GM21526 (cell line): ENCODE measurements around the gene DNAJC27.

ENCODE experiments used
- ATAC-seq: cut with Tn5 transposase; IDR thresholded peaks from one replicate; pipeline ENCODE4 v1.9.1; 2021; ENCODE audit warnings: moderate library complexity; ENCODE audit not compliant: unreplicated experiment, low FRiP score

DNAJC27 gene

GRCh38 chr2:24971286-24971535 is 544 bp downstream of the DNAJC27 start:
- ATAC-seq, result peak; percentile 0

GRCh38 chr2:24970483-24971285 is 1.1 kb downstream of the DNAJC27 start:
- ATAC-seq, result no peak

GRCh38 chr2:24969784-24970183 is 2.0 kb downstream of the DNAJC27 start:
- no peak for ATAC-seq

GRCh38 chr2:24961903-24962302 is 9.9 kb downstream of the DNAJC27 start:
- no peak for ATAC-seq

- ATAC-seq, result no peak
Observed at GRCh38 chr2:24959761-24960160, 12.0 kb downstream of the DNAJC27 start.

GRCh38 chr2:24958411-24958935 is 13.3 kb downstream of the DNAJC27 start:
- ATAC-seq, result no peak

- ATAC-seq, result no peak
Observed at GRCh38 chr2:24957976-24958375, 13.8 kb downstream of the DNAJC27 start.

GRCh38 chr2:24957221-24957620 is 14.5 kb downstream of the DNAJC27 start:
- ATAC-seq, result no peak

- ATAC-seq, result no peak
Observed at GRCh38 chr2:24955921-24956320, 15.8 kb downstream of the DNAJC27 start.

- ATAC-seq, result no peak
Observed at GRCh38 chr2:24955232-24955631, 16.5 kb downstream of the DNAJC27 start.

GRCh38 chr2:24950102-24950501 is 21.7 kb downstream of the DNAJC27 start:
- ATAC-seq, result no peak

- ATAC-seq, result no peak
Observed at GRCh38 chr2:24948506-24948905, 23.2 kb downstream of the DNAJC27 start.

- ATAC-seq, result no peak
Observed at GRCh38 chr2:24947561-24948157, 24.1 kb downstream of the DNAJC27 start.

GRCh38 chr2:24945907-24946306 is 25.8 kb downstream of the DNAJC27 start:
- no peak for ATAC-seq

GRCh38 chr2:24943427-24944053 is 28.2 kb downstream of the DNAJC27 start:
- ATAC-seq, result no peak

GRCh38 chr2:24939353-24939752 is 32.4 kb downstream of the DNAJC27 start:
- ATAC-seq, result no peak

- ATAC-seq, result no peak
Observed at GRCh38 chr2:24937236-24937635, 34.5 kb downstream of the DNAJC27 start.

GRCh38 chr2:24935145-24935544 is 36.6 kb downstream of the DNAJC27 start:
- no peak for ATAC-seq

GRCh38 chr2:24932715-24933114 is 39.0 kb downstream of the DNAJC27 start:
- ATAC-seq, result no peak

- peak; percentile 70 for ATAC-seq
Observed at GRCh38 chr2:24930768-24931167, 41.0 kb downstream of the DNAJC27 start.

- no peak for ATAC-seq
Observed at GRCh38 chr2:24929230-24929629, 42.5 kb downstream of the DNAJC27 start.

GRCh38 chr2:24928036-24928435 is 43.7 kb downstream of the DNAJC27 start:
- no peak for ATAC-seq
